ENCODE measurements around the gene PRKCH. TPM values are rescaled to one million over a fixed set of nuclear protein-coding genes. Genes with fewer than 3 reads are reported as not detected.

The PRKCH gene
- total RNA-seq, 1 experiment from 2014 or later: 18.3 TPM

DNA sequence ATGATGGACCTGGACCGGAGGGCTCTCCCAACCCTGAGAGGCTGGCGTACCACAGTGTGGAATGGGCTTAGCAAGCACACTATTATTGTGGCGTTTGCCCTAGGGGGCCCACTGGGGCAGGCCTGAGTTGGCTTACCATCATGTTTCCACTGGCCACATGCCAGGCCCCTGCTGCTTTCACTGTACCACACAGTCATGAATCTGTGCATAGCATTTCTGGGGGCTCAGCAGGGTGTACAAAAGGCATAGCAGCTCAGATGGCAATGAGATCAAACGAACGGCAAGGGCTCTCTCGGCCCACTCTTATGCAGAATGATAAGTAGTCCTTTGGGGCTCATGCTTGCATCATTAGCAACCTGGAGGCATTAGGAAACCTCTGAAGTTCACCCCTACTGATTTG lies 236.9 kb downstream of the PRKCH start:
- TF ChIP-seq, protein P1, sequence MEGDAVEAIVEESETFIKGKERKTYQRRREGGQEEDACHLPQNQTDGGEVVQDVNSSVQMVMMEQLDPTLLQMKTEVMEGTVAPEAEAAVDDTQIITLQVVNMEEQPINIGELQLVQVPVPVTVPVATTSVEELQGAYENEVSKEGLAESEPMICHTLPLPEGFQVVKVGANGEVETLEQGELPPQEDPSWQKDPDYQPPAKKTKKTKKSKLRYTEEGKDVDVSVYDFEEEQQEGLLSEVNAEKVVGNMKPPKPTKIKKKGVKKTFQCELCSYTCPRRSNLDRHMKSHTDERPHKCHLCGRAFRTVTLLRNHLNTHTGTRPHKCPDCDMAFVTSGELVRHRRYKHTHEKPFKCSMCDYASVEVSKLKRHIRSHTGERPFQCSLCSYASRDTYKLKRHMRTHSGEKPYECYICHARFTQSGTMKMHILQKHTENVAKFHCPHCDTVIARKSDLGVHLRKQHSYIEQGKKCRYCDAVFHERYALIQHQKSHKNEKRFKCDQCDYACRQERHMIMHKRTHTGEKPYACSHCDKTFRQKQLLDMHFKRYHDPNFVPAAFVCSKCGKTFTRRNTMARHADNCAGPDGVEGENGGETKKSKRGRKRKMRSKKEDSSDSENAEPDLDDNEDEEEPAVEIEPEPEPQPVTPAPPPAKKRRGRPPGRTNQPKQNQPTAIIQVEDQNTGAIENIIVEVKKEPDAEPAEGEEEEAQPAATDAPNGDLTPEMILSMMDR (IDR thresholded peaks at IDR 0.05; ENCODE audit: insufficient read depth in 1 of 2, low read depth in 1 of 2, low read length in 1 of 2, severe bottlenecking in 1 of 2, unreplicated experiment in 1 of 2): no peak
- Histone ChIP-seq H3K9me3 (no peaks in the 10 kb centered on the region), H3K36me3 (ENCODE audit: control insufficient read depth, insufficient read depth, low read length) (no peaks in the 10 kb centered on the region), H3K27me3 (replicated peaks; ENCODE audit: control insufficient read depth, insufficient read depth, low read length) (no peaks in the 10 kb centered on the region), H3K4me1 (peaks cover 35% of the 10 kb centered on the region), H3K4me3 (ENCODE audit: low read depth, low read length) (no peak overlapping the region)
- H3K4me3 Mint-ChIP-seq (ENCODE audit: unreplicated experiment): no peak overlapping the region
- no peak overlapping the region for H3K27ac Mint-ChIP-seq (ENCODE audit: unreplicated experiment)
- POLR2A ChIA-PET: interaction anchor here (1.3 to 2.4 kb wide), 3 partner anchors 11 to 138 kb away, joined by 6 to 30 read pairs (median 8); no protein-coding TSS in a partner anchor
- intact Hi-C loops (cut with micrococcal nuclease; ENCODE audit: unreplicated experiment): loop anchor here (2.0 kb wide), 1 partner anchor 83 kb away; no protein-coding TSS in a partner anchor
- no peaks in the 10 kb centered on the region for H3K27me3 Mint-ChIP-seq (ENCODE audit: insufficient read depth, unreplicated experiment)
- CTCF ChIA-PET: interaction anchor here (2.8 kb wide), 1 partner anchor 21 kb away, joined by 18 read pairs; no protein-coding TSS in a partner anchor
- no peak for DNase-seq
- H3K4me1 Mint-ChIP-seq (ENCODE audit: low read depth, unreplicated experiment): peaks cover 38% of the 10 kb centered on the region
- no peaks in the 10 kb centered on the region for H3K9me3 Mint-ChIP-seq (ENCODE audit: unreplicated experiment)
- no TSS peak for BruUV-seq (replicated peaks)
- H3K36me3 Mint-ChIP-seq (ENCODE audit: insufficient read depth, unreplicated experiment): peaks cover 6% of the 10 kb centered on the region

- Mint-ChIP-seq H3K9me3 (ENCODE audit: unreplicated experiment) (no peaks in the 10 kb centered on the region), H3K36me3 (ENCODE audit: insufficient read depth, unreplicated experiment) (peaks cover 6% of the 10 kb centered on the region), H3K4me1 (ENCODE audit: low read depth, unreplicated experiment) (peaks cover 40% of the 10 kb centered on the region)
These were observed 238.3 kb downstream of the PRKCH start for GRCh38 chr14:61559641-61560201.

GRCh38 chr14:61560323-61560722 lies 238.9 kb downstream of the PRKCH start:
- no peaks in the 10 kb centered on the region for H3K36me3 ChIP-seq (ENCODE audit: control insufficient read depth, insufficient read depth, low read length)
- Mint-ChIP-seq H3K4me3 (ENCODE audit: unreplicated experiment) (peak overlapping the region; percentile 81), H3K36me3 (ENCODE audit: insufficient read depth, unreplicated experiment) (peaks cover 6% of the 10 kb centered on the region), H3K9me3 (ENCODE audit: unreplicated experiment) (no peaks in the 10 kb centered on the region), H3K27ac (ENCODE audit: unreplicated experiment) (peak overlapping the region; percentile 94), H3K4me1 (ENCODE audit: low read depth, unreplicated experiment) (peaks cover 40% of the 10 kb centered on the region), H3K27me3 (ENCODE audit: insufficient read depth, unreplicated experiment) (no peaks in the 10 kb centered on the region)
- TF ChIP-seq, protein P1 (IDR thresholded peaks at IDR 0.05; ENCODE audit: insufficient read depth in 1 of 2, low read depth in 1 of 2, low read length in 1 of 2, severe bottlenecking in 1 of 2, unreplicated experiment in 1 of 2): no peak
- peaks cover 44% of the 10 kb centered on the region for H3K4me1 ChIP-seq
- DNase-seq: peak in 1 of 2 experiments; percentile 34
- intact Hi-C loops (cut with micrococcal nuclease; ENCODE audit: unreplicated experiment): loop anchor here (2.0 to 5.0 kb wide), 3 partner anchors 20 to 157 kb away; no protein-coding TSS in a partner anchor
- ChIA-PET CTCF (interaction anchor here (0.9 to 2.8 kb wide), 10 partner anchors 9 to 193 kb away, joined by 3 to 18 read pairs (median 3); no protein-coding TSS in a partner anchor), POLR2A (interaction anchor here (0.6 to 2.4 kb wide), 7 partner anchors 21 to 136 kb away, joined by 4 to 30 read pairs (median 8); partner anchors contain the start of gene HIF1A)
- H3K27me3 ChIP-seq (replicated peaks; ENCODE audit: control insufficient read depth, insufficient read depth, low read length): no peaks in the 10 kb centered on the region
- peak overlapping the region; percentile 41; the same call in 1 of the 2 replicates for H3K4me3 ChIP-seq (ENCODE audit: low read depth, low read length)
- TSS peak; percentile 95 for BruUV-seq (replicated peaks)
- H3K9me3 ChIP-seq: no peaks in the 10 kb centered on the region

More at GRCh38 chr14:61559641-61560201, 238.3 kb downstream of the PRKCH start:
- peak; percentile 91 to 94 for DNase-seq
- CTCF ChIA-PET: interaction anchor here (0.6 to 2.8 kb wide), 15 partner anchors 8 to 202 kb away, joined by 3 to 18 read pairs (median 3); partner anchors contain the start of gene SNAPC1
- POLR2A ChIA-PET: interaction anchor here (0.6 to 2.4 kb wide), 8 partner anchors 12 to 162 kb away, joined by 3 to 30 read pairs (median 7); partner anchors contain the start of gene HIF1A
- H3K9me3 ChIP-seq: no peaks in the 10 kb centered on the region
- peak overlapping the region; percentile 81 for H3K4me3 Mint-ChIP-seq (ENCODE audit: unreplicated experiment)
- no peaks in the 10 kb centered on the region for H3K27me3 ChIP-seq (replicated peaks; ENCODE audit: control insufficient read depth, insufficient read depth, low read length)
- H3K27me3 Mint-ChIP-seq (ENCODE audit: insufficient read depth, unreplicated experiment): no peaks in the 10 kb centered on the region
- no peaks in the 10 kb centered on the region for H3K36me3 ChIP-seq (ENCODE audit: control insufficient read depth, insufficient read depth, low read length)
- H3K4me3 ChIP-seq (ENCODE audit: low read depth, low read length): peak overlapping the region; percentile 41
- intact Hi-C loops (cut with micrococcal nuclease; ENCODE audit: unreplicated experiment): loop anchor here (1.0 to 5.0 kb wide), 6 partner anchors 21 to 158 kb away; partner anchors contain the start of gene HIF1A
- H3K27ac Mint-ChIP-seq (ENCODE audit: unreplicated experiment): peak overlapping the region; percentile 75
- H3K4me1 ChIP-seq: peaks cover 39% of the 10 kb centered on the region
- BruUV-seq (replicated peaks): no TSS peak
- TF ChIP-seq, protein P1 (IDR thresholded peaks at IDR 0.05; ENCODE audit: insufficient read depth in 1 of 2, low read depth in 1 of 2, low read length in 1 of 2, severe bottlenecking in 1 of 2, unreplicated experiment in 1 of 2): peak; percentile 31 to 67
